OCI-LY3 (cell line): ENCODE measurements around the gene ERC1.

ENCODE experiments used
- H2AFZ ChIP-seq: fragments of 200-600, 300-600 bp; shearing (Covaris generic); 2 replicates; pipeline ENCODE4 v1.6.0; 2014; ENCODE audit warnings: antibody characterized with exemption, low read depth, low read length
- H3K27ac ChIP-seq: fragments of 200-600, 300-600 bp; sonication (generic); 2 replicates; pipeline ENCODE4 v1.5.1; 2014; ENCODE audit warnings: mild to moderate bottlenecking, low read length, moderate library complexity, mixed read lengths
- H3K27me3 ChIP-seq: fragments of 200-600, 300-600 bp; sonication (generic); 2 replicates; pipeline ENCODE4 v1.6.1; 2014; ENCODE audit warnings: low read depth, low read length, mixed read lengths
- H3K36me3 ChIP-seq: fragments of 200-600, 300-600 bp; sonication (generic); replicated peaks from 2 replicates; pipeline ENCODE3; 2014; ENCODE audit warnings: low read depth, low read length, mixed read lengths
- H3K4me1 ChIP-seq: fragments of 300-600, 200-600 bp; sonication (generic); 2 replicates; pipeline ENCODE4 v1.6.1; 2014; ENCODE audit warnings: low read length, mixed read lengths
- H3K4me2 ChIP-seq: fragments of 200-600, 300-600 bp; sonication (generic); 2 replicates; pipeline ENCODE4 v1.6.1; 2014; ENCODE audit warnings: low read length, mixed read lengths
- H3K4me3 ChIP-seq: fragments of 300-600, 200-600 bp; sonication (generic); 2 replicates; pipeline ENCODE4 v1.5.1; 2014; ENCODE audit warnings: antibody characterized with exemption, mild to moderate bottlenecking, low read length, moderate library complexity
- H3K79me2 ChIP-seq: fragments of 300-600, 200-600 bp; shearing (Covaris generic); 2 replicates; pipeline ENCODE4 v1.6.1; 2014; ENCODE audit warnings: mild to moderate bottlenecking, low read length, mixed read lengths
- H3K9ac ChIP-seq: fragments of 300-600, 200-600 bp; shearing (Covaris generic); 2 replicates; pipeline ENCODE4 v1.6.0; 2014; ENCODE audit warnings: mild to moderate bottlenecking, low read length, moderate library complexity
- H3K9me3 ChIP-seq: fragments of 200-600, 300-600 bp; shearing (Covaris generic); 2 replicates; pipeline ENCODE4 v1.6.1; 2014; ENCODE audit warnings: low read length, mixed read lengths; ENCODE audit not compliant: insufficient read depth
- H4K20me1 ChIP-seq: fragments of 200-600, 300-600 bp; sonication (generic); 2 replicates; pipeline ENCODE4 v1.6.1; 2016; ENCODE audit warnings: low read length, mixed read lengths; ENCODE audit not compliant: insufficient read depth
- CTCF ChIP-seq: fragments of 200-600, 300-600 bp; sonication (generic); IDR thresholded peaks from 2 replicates; pipeline ENCODE4 v1.5.1; 2014; ENCODE audit warnings: antibody characterized with exemption, low read length, low read depth
- EZH2phosphoT487 ChIP-seq: fragments of 200-600 bp; shearing (Covaris generic); IDR thresholded peaks from 2 replicates; pipeline ENCODE4 v1.6.1; 2018; ENCODE audit warnings: antibody characterized with exemption, mixed run types, low read depth

Gene ERC1

GRCh38 chr12:1405619-1406018, 414.6 kb downstream of the ERC1 start:
- Histone ChIP-seq H3K36me3 (no peaks in the 10 kb centered on the region), H4K20me1 (no peaks in the 10 kb centered on the region), H3K4me3 (no peak overlapping the region), H3K4me1 (no peaks in the 10 kb centered on the region), H3K9ac (no peak overlapping the region), H3K4me2 (no peak overlapping the region), H3K27me3 (no peaks in the 10 kb centered on the region), H3K9me3 (no peaks in the 10 kb centered on the region), H3K27ac (no peak overlapping the region), H3K79me2 (no peaks in the 10 kb centered on the region), H2AFZ (no peak overlapping the region)
- no peak for TF ChIP-seq CTCF
- no peak for TF ChIP-seq EZH2phosphoT487

GRCh38 chr12:1410794-1411193, 419.8 kb downstream of the ERC1 start:
- no peaks in the 10 kb centered on the region for H3K79me2 ChIP-seq
- H3K9me3 ChIP-seq, result no peaks in the 10 kb centered on the region
- no peak overlapping the region for H3K4me3 ChIP-seq
- H3K9ac ChIP-seq, result no peak overlapping the region
- no peaks in the 10 kb centered on the region for H4K20me1 ChIP-seq
- no peak overlapping the region for H3K4me2 ChIP-seq
- TF ChIP-seq CTCF (no peak), EZH2phosphoT487 (no peak)
- no peaks in the 10 kb centered on the region for H3K36me3 ChIP-seq
- no peaks in the 10 kb centered on the region for H3K27me3 ChIP-seq
- no peak overlapping the region for H2AFZ ChIP-seq
- H3K4me1 ChIP-seq, result no peaks in the 10 kb centered on the region
- no peak overlapping the region for H3K27ac ChIP-seq

- Histone ChIP-seq H2AFZ (no peak overlapping the region), H3K27ac (no peak overlapping the region), H3K4me2 (no peak overlapping the region), H3K9me3 (no peaks in the 10 kb centered on the region), H3K9ac (no peak overlapping the region), H3K27me3 (no peaks in the 10 kb centered on the region), H3K79me2 (no peaks in the 10 kb centered on the region), H3K36me3 (peaks cover 2% of the 10 kb centered on the region), H4K20me1 (no peaks in the 10 kb centered on the region), H3K4me3 (no peak overlapping the region), H3K4me1 (no peaks in the 10 kb centered on the region)
- TF ChIP-seq EZH2phosphoT487 (no peak), CTCF (no peak)
Measured at GRCh38 chr12:1413930-1414329, 422.9 kb downstream of the ERC1 start.

- Histone ChIP-seq H3K9me3 (peaks cover 16% of the 10 kb centered on the region), H3K4me2 (no peak overlapping the region), H2AFZ (no peak overlapping the region), H3K36me3 (peaks cover 18% of the 10 kb centered on the region), H3K9ac (no peak overlapping the region), H3K4me3 (no peak overlapping the region), H3K27me3 (no peaks in the 10 kb centered on the region), H3K79me2 (no peaks in the 10 kb centered on the region), H3K27ac (no peak overlapping the region), H4K20me1 (no peaks in the 10 kb centered on the region), H3K4me1 (peaks cover 11% of the 10 kb centered on the region)
- no peak for TF ChIP-seq EZH2phosphoT487
- TF ChIP-seq CTCF, result no peak
Measured at GRCh38 chr12:1418144-1418543, 427.1 kb downstream of the ERC1 start.
